CD4-positive, alpha-beta T cell treated with Interleukin-6 for 4 hours (primary cell): ENCODE data around the gene KTI12.
"Not testable (repeated sequence)": the region's sequence is repeated elsewhere in the genome, so short reads cannot be mapped to it uniquely, and the experiment has no call there.

ENCODE experiments used
- DNase-seq: peaks from one replicate; pipeline ENCODE4 v3.0.0-alpha.2; 2020; ENCODE audit warnings: mixed read lengths

Gene KTI12

GRCh38 chr1:52033190-52034049, at the start of gene KTI12:
Gene KTI12 (minus strand): TSS chr1:52033810. CDS start chr1:52033761, 49 bp downstream.
- peak; percentile 90 for DNase-seq

GRCh38 chr1:52080014-52080415, 46.4 kb upstream of the KTI12 start:
- DNase-seq = no peak

- DNase-seq = not testable (repeated sequence)
Observed at GRCh38 chr1:52077277-52077676, 43.7 kb upstream of the KTI12 start.

GRCh38 chr1:52072291-52072690, 38.7 kb upstream of the KTI12 start:
- DNase-seq = no peak

GRCh38 chr1:52070704-52071103, 37.1 kb upstream of the KTI12 start:
- no peak for DNase-seq

- no peak for DNase-seq
Observed at GRCh38 chr1:52063192-52063591, 29.6 kb upstream of the KTI12 start.

GRCh38 chr1:52060822-52061221, 27.2 kb upstream of the KTI12 start:
- no peak for DNase-seq

GRCh38 chr1:52059888-52060287, 26.3 kb upstream of the KTI12 start:
- DNase-seq = no peak

- no peak for DNase-seq
Observed at GRCh38 chr1:52059321-52059720, 25.7 kb upstream of the KTI12 start.

- no peak for DNase-seq
Observed at GRCh38 chr1:52057876-52058415, 24.3 kb upstream of the KTI12 start.

GRCh38 chr1:52057255-52057654, 23.6 kb upstream of the KTI12 start:
- no peak for DNase-seq

- DNase-seq = no peak
Observed at GRCh38 chr1:52056937-52057231, 23.3 kb upstream of the KTI12 start.

- DNase-seq = peak; percentile 93
Observed at GRCh38 chr1:52056163-52056936, 22.7 kb upstream of the KTI12 start, which contains the start of gene BTF3L4. Gene BTF3L4 (plus strand): TSS chr1:52056295. CDS start chr1:52059848, 3,553 bp downstream.

GRCh38 chr1:52055866-52056162, 22.2 kb upstream of the KTI12 start:
- DNase-seq = no peak

GRCh38 chr1:52055066-52055865, 21.7 kb upstream of the KTI12 start, which contains the start of gene TXNDC12:
Gene TXNDC12 (minus strand): TSS chr1:52055191. CDS start chr1:52055096, 95 bp downstream.
- DNase-seq = peak; percentile 77

GRCh38 chr1:52054496-52055065, 21.0 kb upstream of the KTI12 start:
- no peak for DNase-seq

- no peak for DNase-seq
Observed at GRCh38 chr1:52053862-52054261, 20.3 kb upstream of the KTI12 start.

GRCh38 chr1:52049337-52049736, 15.7 kb upstream of the KTI12 start:
- DNase-seq = not testable (repeated sequence)

- not testable (repeated sequence) for DNase-seq
Observed at GRCh38 chr1:52045666-52046195, 12.1 kb upstream of the KTI12 start.

GRCh38 chr1:52045236-52045635, 11.6 kb upstream of the KTI12 start:
- DNase-seq = no peak

GRCh38 chr1:52041551-52042185, 8.1 kb upstream of the KTI12 start:
- DNase-seq = no peak

- no peak for DNase-seq
Observed at GRCh38 chr1:52037909-52038308, 4.3 kb upstream of the KTI12 start.
